GM21528 (cell line): ENCODE results near the gene CDH6.

Experiments
- ATAC-seq: cut with Tn5 transposase; IDR thresholded peaks from one replicate; pipeline ENCODE4 v1.9.1; 2021; ENCODE audit warnings: mild to moderate bottlenecking, moderate library complexity; ENCODE audit not compliant: unreplicated experiment, low FRiP score

The CDH6 gene

DNA sequence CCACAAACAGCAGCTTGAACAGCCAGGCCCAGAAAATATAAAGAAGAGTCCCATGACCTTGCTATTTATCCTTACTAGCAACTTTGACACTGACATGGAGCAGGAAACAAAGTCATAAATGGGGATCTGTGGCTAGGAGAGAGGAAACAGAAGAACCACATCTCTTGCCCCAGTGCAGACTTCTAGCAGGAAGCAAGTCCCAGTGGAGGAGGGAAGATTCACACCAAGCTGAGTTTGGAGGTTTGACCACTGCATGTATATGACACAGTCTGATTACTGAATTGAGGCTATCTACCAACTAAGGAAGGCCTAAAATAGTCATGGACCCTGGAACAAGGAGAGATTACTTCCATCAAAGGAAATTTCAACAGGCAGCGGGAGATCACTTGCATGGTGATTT, 51.4 kb downstream of the CDH6 start:
- ATAC-seq, result no peak

DNA sequence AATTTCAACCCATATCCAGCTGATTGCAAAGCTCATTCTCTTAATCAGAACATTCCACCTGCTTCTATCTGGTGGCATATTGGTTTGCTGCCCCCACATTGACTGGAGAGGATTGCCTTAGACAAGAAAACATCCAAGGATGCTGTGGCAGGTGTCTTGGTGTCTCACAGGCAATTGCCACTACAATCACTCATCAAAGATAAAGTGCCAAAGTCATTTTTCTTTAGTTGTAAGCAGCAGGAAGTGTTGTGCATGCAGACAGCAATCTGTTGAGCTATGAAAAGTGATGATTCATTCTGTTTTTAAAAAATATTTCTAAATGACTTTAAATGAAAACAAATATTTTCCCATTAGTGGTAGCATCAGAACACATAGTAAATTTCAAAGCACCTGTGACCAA, 53.9 kb downstream of the CDH6 start:
- no peak for ATAC-seq

- no peak for ATAC-seq
Observed at GRCh38 chr5:31250201-31250600, 56.7 kb downstream of the CDH6 start.

DNA sequence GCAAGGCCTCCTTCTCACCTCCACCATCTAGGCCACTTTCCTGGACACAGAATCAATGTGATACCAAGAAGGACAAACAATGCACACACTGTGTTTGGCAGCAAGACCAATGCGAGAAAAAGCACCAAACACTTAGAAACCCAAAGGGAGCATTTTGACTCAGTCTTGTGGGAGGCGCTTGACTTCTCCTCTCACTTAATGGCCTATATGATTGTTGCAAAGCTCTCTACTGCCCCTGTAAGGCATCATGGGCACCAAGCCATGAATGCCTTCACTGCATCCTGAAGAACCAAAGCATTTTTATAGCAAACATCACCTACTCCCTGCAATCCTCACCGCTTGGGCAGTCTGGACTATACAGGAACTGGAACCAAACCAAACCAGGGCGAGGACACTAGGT, 57.5 kb downstream of the CDH6 start:
- no peak for ATAC-seq

GRCh38 chr5:31255041-31255440, 61.6 kb downstream of the CDH6 start:
- no peak for ATAC-seq

- no peak for ATAC-seq
Observed at GRCh38 chr5:31268256-31268655, 74.8 kb downstream of the CDH6 start.

DNA sequence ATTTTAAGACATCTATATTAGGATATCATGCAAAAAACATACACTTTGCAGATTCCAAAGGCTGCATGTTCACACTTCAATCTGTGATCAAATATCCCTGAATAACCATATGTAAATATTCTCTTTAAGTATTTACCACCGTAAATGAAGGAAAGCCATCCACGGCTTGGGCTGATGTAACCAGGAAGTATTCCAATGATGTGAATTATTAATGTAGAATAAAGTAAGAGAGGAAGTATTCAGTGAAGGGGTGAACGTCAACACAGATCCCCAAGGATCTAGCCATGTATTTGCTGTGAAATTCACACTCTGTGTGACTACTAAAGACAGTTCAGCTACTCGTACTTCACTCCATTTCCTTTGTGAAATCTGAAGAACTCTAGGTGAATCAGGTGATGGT, 75.2 kb downstream of the CDH6 start:
- no peak for ATAC-seq

DNA sequence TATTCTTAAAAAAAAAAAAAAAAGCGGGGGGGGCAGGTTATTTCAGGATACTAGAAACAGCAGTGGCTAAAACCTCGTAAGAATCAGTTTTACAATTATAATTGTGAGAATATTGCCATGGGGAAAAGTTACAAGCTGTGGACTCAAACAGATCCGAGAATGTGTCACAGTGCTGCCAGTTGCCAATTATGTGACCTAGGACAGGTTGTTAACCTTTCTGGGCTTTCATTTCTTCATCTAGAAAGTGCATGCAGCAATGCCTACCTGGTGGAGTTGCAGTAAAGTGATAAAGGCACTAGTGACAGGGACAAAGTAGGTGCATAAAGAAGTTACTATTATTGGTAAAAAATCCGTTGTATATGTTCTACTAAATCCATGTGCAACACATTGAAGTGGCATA, 75.8 kb downstream of the CDH6 start:
- ATAC-seq, result no peak

- ATAC-seq, result no peak
Observed at GRCh38 chr5:31270396-31270795, 76.9 kb downstream of the CDH6 start.

DNA sequence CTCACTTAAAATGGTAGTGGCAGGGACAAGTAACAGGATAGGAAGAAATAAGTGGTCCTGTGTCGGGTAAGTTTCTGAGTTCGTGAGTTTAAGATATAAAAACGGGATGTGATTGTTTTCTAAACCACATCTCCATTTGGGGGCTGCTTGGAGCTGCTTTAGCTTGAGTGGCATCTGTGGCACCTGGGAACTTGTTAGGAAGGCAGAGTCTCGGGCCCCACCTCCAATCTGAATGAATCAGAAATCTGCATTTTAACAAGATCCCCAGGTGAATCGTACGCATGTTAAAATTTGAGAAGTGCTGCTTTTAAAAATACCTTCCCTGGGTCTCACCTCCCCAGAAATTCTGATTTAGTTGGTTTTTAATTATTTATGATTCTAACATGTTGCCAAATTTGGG, 78.1 kb downstream of the CDH6 start:
- ATAC-seq, result no peak

DNA sequence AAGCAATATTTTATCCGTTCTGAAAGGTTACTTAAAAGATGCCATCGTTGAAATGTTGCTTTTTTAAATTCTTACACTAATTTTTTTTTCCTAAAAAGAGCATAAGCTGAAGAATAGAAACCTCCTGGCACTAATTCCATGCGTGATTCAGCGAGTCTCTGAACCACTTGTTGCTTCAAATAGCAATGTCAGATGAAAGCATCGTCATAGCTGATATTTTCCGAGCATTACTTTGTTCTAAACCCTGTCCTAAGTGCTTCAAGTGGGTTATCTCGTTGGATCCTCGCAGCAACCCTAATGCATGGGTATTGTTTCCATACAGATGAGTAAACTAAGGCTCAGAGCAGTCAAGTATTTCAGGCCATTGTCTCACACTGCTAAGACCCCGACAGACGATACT, 79.7 kb downstream of the CDH6 start:
- ATAC-seq, result no peak

GRCh38 chr5:31273631-31274378, 80.3 kb downstream of the CDH6 start:
- ATAC-seq, result no peak

GRCh38 chr5:31280210-31280609, 86.7 kb downstream of the CDH6 start:
- no peak for ATAC-seq

DNA sequence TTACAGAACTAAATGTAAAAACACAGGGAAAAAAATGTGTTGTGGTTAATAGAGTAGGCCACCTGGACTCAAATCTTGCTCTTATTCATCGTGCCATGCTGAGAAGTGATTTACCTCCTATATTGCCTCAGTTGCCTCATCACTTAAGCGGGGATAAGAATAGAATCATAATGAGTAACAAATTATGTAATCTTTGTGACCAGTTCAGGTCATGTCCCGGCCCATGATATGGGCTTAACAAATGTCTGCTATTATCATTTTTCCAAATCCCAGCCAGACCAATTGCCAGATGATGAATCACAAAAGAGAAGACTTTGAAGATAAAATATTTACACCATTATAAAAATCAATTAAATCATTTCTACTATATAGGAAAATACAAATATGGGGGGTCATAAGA, 89.8 kb downstream of the CDH6 start:
- no peak for ATAC-seq

DNA sequence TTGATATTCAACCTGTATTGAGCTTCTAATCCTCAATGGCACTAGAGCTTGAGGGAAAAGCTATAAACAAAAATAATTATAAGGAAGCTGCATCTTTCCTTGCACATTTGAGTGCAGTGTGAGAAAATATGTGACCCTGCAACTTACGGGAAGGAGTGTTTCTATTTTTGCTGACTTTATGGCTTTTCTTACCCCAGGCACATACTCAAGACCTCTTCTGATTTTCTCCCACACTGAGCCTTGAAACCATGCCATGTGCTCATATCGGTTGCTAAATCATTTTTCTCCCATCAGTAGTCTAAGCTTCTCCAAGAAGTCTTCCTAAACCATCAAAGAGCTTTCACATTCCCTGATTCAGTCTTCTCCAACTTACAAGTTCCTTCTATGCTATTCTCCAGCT, 91.5 kb downstream of the CDH6 start:
- no peak for ATAC-seq

- ATAC-seq, result no peak
Observed at GRCh38 chr5:31287985-31288384, 94.5 kb downstream of the CDH6 start.

DNA sequence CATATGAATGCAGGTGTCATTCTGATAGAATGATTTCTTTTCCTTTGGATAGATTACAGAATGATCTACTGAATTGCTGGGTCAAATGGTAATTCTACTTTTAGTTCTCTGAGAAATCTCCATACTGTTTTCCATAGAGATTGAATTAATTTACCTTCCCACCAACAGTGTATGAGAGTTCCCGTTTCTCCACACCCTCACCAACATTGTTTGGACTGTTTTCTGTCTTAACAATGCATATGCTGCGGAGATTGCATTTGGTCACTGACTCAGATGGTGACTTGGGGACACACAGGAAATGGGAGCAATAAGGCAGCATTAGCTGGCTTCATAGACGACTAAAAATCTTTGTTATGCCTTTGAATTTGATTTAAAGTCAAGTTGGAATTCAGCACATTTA, 95.9 kb downstream of the CDH6 start:
- no peak for ATAC-seq

- no peak for ATAC-seq
Observed at GRCh38 chr5:31291323-31291854, 97.9 kb downstream of the CDH6 start.

DNA sequence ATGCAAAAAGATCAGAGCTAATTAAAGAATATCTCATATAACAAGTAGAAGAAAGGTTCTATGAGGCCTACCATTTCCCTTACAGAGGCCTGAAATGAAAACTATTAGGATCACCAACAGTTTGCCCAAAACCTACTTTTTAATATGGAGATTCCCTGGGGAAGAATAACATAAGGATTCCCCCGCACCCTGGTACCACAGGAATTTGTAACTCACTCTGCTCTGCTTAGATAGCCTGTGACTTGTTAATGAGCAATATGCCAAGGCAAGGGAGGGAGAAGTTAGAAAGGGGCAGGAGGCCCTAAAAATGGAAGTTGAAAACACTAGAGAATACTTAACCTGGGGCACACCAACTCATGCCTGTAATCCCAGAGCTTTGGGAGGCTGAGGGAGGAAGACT, 107.0 kb downstream of the CDH6 start:
- no peak for ATAC-seq

DNA sequence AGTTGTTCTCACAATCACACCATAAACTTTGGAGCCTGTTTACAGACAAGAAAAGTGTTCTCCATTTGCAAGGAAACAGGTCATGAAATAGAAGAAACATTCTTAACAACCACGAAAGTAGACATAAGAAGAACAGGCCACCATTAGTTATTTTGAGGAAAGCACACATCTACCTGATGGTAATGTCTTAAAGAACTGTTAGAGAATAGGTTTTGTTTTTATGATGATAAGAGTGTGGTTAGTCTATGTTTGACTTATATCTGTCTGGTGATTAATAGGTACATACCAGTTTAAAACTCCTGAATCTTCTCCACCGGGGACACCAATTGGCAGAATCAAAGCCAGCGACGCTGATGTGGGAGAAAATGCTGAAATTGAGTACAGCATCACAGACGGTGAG, 108.3 kb downstream of the CDH6 start:
- ATAC-seq, result no peak

DNA sequence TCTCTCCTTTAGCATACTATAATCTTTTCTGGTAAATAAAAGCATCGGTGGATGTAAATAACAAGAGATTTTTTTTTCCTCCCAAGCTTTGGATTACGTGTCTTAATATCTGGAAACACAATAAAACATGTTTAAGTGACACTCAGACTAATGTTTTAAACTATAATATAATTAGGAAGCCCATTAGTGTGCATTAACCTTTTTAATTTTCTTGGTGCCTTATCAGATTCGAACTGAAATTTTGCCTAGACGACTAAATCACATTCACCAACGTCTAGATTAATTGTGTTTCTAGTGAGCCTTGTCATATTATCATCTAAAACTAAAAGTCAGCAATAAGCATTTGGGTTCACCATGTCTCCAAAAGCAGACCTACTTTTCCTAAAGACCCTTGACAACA, 110.2 kb downstream of the CDH6 start:
- ATAC-seq, result no peak

DNA sequence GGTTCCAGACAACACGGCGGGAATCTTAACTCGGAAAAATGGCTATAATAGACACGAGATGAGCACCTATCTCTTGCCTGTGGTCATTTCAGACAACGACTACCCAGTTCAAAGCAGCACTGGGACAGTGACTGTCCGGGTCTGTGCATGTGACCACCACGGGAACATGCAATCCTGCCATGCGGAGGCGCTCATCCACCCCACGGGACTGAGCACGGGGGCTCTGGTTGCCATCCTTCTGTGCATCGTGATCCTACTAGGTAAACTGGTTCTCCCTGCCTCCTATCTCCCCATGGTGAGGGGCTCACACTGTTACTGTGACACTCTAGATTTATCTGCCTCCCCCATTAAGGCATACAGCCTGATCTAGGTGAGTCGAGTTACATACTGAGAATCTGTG, 124.2 kb downstream of the CDH6 start:
- ATAC-seq, result no peak

- no peak for ATAC-seq
Observed at GRCh38 chr5:31319335-31319734, 125.8 kb downstream of the CDH6 start.
